Measurements from ENCODE around the gene KCND3. TPM values are rescaled to one million over a fixed set of nuclear protein-coding genes. Genes with fewer than 3 reads are reported as not detected.

Gene KCND3
- total and polyA plus RNA-seq, 4 donors: 1.0 to 27.1 (median 6.1) TPM

GRCh38 chr1:111907321-111907720 is 82.1 kb downstream of the KCND3 start:
- no peak overlapping the region for H3K4me3 ChIP-seq (ENCODE audit: low read depth in 1 of 3, low read length in 3 of 3)
- H3K4me1 ChIP-seq (ENCODE audit: control insufficient read depth in 4 of 4, insufficient read depth in 4 of 4, low read length in 3 of 4): no peaks in the 10 kb centered on the region
- H3K9ac ChIP-seq (ENCODE audit: low read depth in 1 of 2, low read length in 2 of 2): no peak overlapping the region
- WGBS: 89% methylated on average over 3 of the region's 3 CpGs
- no peaks in the 10 kb centered on the region for H3K36me3 ChIP-seq (ENCODE audit: control insufficient read depth in 4 of 4, insufficient read depth in 3 of 4, low read depth in 1 of 4, low read length in 3 of 4)
- TF ChIP-seq YY1 (IDR thresholded peaks at IDR 0.05): no peak
- TF ChIP-seq SP1 (IDR thresholded peaks at IDR 0.05): no peak
- TF ChIP-seq RXRA (IDR thresholded peaks at IDR 0.05): no peak
- no peak for TF ChIP-seq ATF3 (IDR thresholded peaks at IDR 0.05)
- TF ChIP-seq TAF1 (conservative IDR thresholded peaks at IDR 0.05): no peak
- TF ChIP-seq MAX (IDR thresholded peaks at IDR 0.05): no peak
- no peak for TF ChIP-seq FOXA2 (IDR thresholded peaks at IDR 0.05)
- no peak for DNase-seq (ENCODE audit: low spot score)
- H3K9me3 ChIP-seq (ENCODE audit: control insufficient read depth in 4 of 4, low read length in 3 of 4): no peaks in the 10 kb centered on the region
- H3K27ac ChIP-seq (ENCODE audit: low read depth in 1 of 2, low read length in 2 of 2): no peak overlapping the region
- no peaks in the 10 kb centered on the region for H3K27me3 ChIP-seq (ENCODE audit: control insufficient read depth in 4 of 4, insufficient read depth in 4 of 4, low read length in 3 of 4)

DNA sequence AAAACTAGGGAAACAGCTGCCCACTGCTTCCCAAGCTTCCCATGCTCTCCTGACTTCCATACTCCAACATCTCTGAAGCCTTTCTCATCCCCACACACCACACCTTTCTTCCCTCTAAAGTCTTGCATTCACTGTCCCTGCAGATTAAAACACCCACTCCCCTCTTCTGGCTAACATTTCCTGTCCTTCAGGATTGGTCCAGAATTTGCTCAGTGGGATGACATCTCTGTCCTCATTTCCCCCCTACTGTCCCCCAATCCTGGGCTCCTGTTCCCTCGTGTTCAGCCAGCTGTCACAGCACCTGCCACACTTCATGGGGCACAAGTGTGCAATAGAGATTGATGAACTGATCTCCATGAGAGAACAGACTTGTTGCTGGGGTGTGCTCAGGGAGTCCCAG is 82.7 kb downstream of the KCND3 start:
- no peaks in the 10 kb centered on the region for H3K27me3 ChIP-seq (ENCODE audit: control insufficient read depth in 4 of 4, insufficient read depth in 4 of 4, low read length in 3 of 4)
- H3K27ac ChIP-seq (ENCODE audit: low read depth in 1 of 2, low read length in 2 of 2): no peak overlapping the region
- H3K9ac ChIP-seq (ENCODE audit: low read depth in 1 of 2, low read length in 2 of 2): no peak overlapping the region
- WGBS: 70% methylated on average over 1 of the region's 1 CpG
- no peaks in the 10 kb centered on the region for H3K9me3 ChIP-seq (ENCODE audit: control insufficient read depth in 4 of 4, low read length in 3 of 4)
- DNase-seq (ENCODE audit: low spot score): no peak
- H3K36me3 ChIP-seq (ENCODE audit: control insufficient read depth in 4 of 4, insufficient read depth in 3 of 4, low read depth in 1 of 4, low read length in 3 of 4): no peaks in the 10 kb centered on the region
- TF ChIP-seq YY1 (IDR thresholded peaks at IDR 0.05): no peak
- no peak for TF ChIP-seq FOXA1 (IDR thresholded peaks at IDR 0.05)
- TF ChIP-seq HNF4G (IDR thresholded peaks at IDR 0.05): no peak
- no peak for TF ChIP-seq HNF4A (conservative IDR thresholded peaks at IDR 0.05)
- TF ChIP-seq JUND (IDR thresholded peaks at IDR 0.05): no peak
- no peak for TF ChIP-seq RXRA (IDR thresholded peaks at IDR 0.05)
- TF ChIP-seq FOXA2 (IDR thresholded peaks at IDR 0.05): no peak
- TF ChIP-seq, protein P1, sequence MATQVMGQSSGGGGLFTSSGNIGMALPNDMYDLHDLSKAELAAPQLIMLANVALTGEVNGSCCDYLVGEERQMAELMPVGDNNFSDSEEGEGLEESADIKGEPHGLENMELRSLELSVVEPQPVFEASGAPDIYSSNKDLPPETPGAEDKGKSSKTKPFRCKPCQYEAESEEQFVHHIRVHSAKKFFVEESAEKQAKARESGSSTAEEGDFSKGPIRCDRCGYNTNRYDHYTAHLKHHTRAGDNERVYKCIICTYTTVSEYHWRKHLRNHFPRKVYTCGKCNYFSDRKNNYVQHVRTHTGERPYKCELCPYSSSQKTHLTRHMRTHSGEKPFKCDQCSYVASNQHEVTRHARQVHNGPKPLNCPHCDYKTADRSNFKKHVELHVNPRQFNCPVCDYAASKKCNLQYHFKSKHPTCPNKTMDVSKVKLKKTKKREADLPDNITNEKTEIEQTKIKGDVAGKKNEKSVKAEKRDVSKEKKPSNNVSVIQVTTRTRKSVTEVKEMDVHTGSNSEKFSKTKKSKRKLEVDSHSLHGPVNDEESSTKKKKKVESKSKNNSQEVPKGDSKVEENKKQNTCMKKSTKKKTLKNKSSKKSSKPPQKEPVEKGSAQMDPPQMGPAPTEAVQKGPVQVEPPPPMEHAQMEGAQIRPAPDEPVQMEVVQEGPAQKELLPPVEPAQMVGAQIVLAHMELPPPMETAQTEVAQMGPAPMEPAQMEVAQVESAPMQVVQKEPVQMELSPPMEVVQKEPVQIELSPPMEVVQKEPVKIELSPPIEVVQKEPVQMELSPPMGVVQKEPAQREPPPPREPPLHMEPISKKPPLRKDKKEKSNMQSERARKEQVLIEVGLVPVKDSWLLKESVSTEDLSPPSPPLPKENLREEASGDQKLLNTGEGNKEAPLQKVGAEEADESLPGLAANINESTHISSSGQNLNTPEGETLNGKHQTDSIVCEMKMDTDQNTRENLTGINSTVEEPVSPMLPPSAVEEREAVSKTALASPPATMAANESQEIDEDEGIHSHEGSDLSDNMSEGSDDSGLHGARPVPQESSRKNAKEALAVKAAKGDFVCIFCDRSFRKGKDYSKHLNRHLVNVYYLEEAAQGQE (IDR thresholded peaks at IDR 0.05): no peak
- no peak for TF ChIP-seq ATF3 (IDR thresholded peaks at IDR 0.05)
- TF ChIP-seq SP1 (IDR thresholded peaks at IDR 0.05): no peak
- no peak overlapping the region for H3K4me3 ChIP-seq (ENCODE audit: low read depth in 1 of 3, low read length in 3 of 3)
- no peaks in the 10 kb centered on the region for H3K4me1 ChIP-seq (ENCODE audit: control insufficient read depth in 4 of 4, insufficient read depth in 4 of 4, low read length in 3 of 4)

- WGBS: 89% methylated on average over 4 of the region's 4 CpGs
Observed at GRCh38 chr1:111906111-111906510, 83.4 kb downstream of the KCND3 start.

More at GRCh38 chr1:111906111-111906510, 83.4 kb downstream of the KCND3 start:
- H3K36me3 ChIP-seq (ENCODE audit: control insufficient read depth in 4 of 4, insufficient read depth in 3 of 4, low read depth in 1 of 4, low read length in 3 of 4): no peaks in the 10 kb centered on the region
- H3K9me3 ChIP-seq (ENCODE audit: control insufficient read depth in 4 of 4, low read length in 3 of 4): no peaks in the 10 kb centered on the region
- no peaks in the 10 kb centered on the region for H3K4me1 ChIP-seq (ENCODE audit: control insufficient read depth in 4 of 4, insufficient read depth in 4 of 4, low read length in 3 of 4)
- no peak overlapping the region for H3K9ac ChIP-seq (ENCODE audit: low read depth in 1 of 2, low read length in 2 of 2)
- no peak overlapping the region for H3K27ac ChIP-seq (ENCODE audit: low read depth in 1 of 2, low read length in 2 of 2)
- DNase-seq (ENCODE audit: low spot score): no peak
- TF ChIP-seq SP1 (IDR thresholded peaks at IDR 0.05) (no peak), NR2F2 (IDR thresholded peaks at IDR 0.05) (no peak), RAD21 (IDR thresholded peaks at IDR 0.05) (no peak), FOXA2 (IDR thresholded peaks at IDR 0.05) (no peak), TAF1 (conservative IDR thresholded peaks at IDR 0.05) (no peak)
- TF ChIP-seq, protein P1 (IDR thresholded peaks at IDR 0.05): no peak
- H3K27me3 ChIP-seq (ENCODE audit: control insufficient read depth in 4 of 4, insufficient read depth in 4 of 4, low read length in 3 of 4): no peaks in the 10 kb centered on the region
- H3K4me3 ChIP-seq (ENCODE audit: low read depth in 1 of 3, low read length in 3 of 3): no peak overlapping the region
